Suprapubic skin (tissue), 4 donors: ENCODE data around the gene TLCD3B.

Source experiments
- CTCF ChIP-seq, 2 donors: fragments of 200-600 bp in 1 of 2; fragments of 450-650 bp in 1 of 2; sonication (generic) in 1 of 2; IDR thresholded peaks; one replicate each; pipeline ENCODE4 v1.5.1; 2016 to 2019; ENCODE audit warnings: antibody characterized with exemption in 2 of 2, mild to moderate bottlenecking in 1 of 2, moderate library complexity in 1 of 2
- EP300 ChIP-seq: sonication (generic); formaldehyde crosslinking; IDR thresholded peaks from one replicate; pipeline ENCODE4 v1.6.1; 2017; ENCODE audit warnings: antibody characterized with exemption
- POLR2A ChIP-seq, 2 donors: fragments of 450-650 bp; IDR thresholded peaks; one replicate each; pipeline ENCODE4 v1.6.1; 2017; ENCODE audit warnings: antibody characterized with exemption in 2 of 2, mild to moderate bottlenecking in 2 of 2, moderate library complexity in 2 of 2
- POLR2AphosphoS5 ChIP-seq, 3 donors: sonication (generic); formaldehyde crosslinking; IDR thresholded peaks; one replicate each; pipeline ENCODE4 v1.6.1; 2017; ENCODE audit warnings: antibody characterized with exemption in 3 of 3

GRCh38 chr16:30063278-30063892 lies 32.3 kb upstream of the TLCD3B start:
- TF ChIP-seq CTCF (IDR thresholded peaks at IDR 0.05): no peak
- TF ChIP-seq POLR2A (IDR thresholded peaks at IDR 0.05): no peak
- TF ChIP-seq POLR2AphosphoS5 (IDR thresholded peaks at IDR 0.05): no peak
- no peak for TF ChIP-seq EP300
